Skeletal muscle satellite cell (primary cell): ENCODE measurements around the gene COASY.

Source experiments
- H3K27me3 ChIP-seq: 2 replicates; pipeline ENCODE4 v1.7.0; 2013; ENCODE audit warnings: low read length; ENCODE audit not compliant: control insufficient read depth, insufficient read depth
- H3K36me3 ChIP-seq: 2 replicates; pipeline ENCODE4 v1.7.0; 2013; ENCODE audit warnings: mild to moderate bottlenecking, control low read depth, low read length; ENCODE audit not compliant: insufficient read depth
- H3K4me1 ChIP-seq: 2 replicates; pipeline ENCODE4 v1.7.0; 2013; ENCODE audit warnings: low read length; ENCODE audit not compliant: control insufficient read depth, insufficient read depth
- H3K4me2 ChIP-seq: 2 replicates; pipeline ENCODE4 v1.7.0; 2013; ENCODE audit warnings: mild to moderate bottlenecking, low read length
- H3K4me3 ChIP-seq: 2 replicates; pipeline ENCODE4 v1.7.0; 2013; ENCODE audit warnings: low read length
- H3K9ac ChIP-seq: 2 replicates; pipeline ENCODE4 v1.7.0; 2013; ENCODE audit warnings: mild to moderate bottlenecking, low read depth, low read length, moderate library complexity
- H3K9me3 ChIP-seq: replicated peaks from 2 replicates; pipeline ENCODE4 v1.7.0; 2013; ENCODE audit warnings: mild to moderate bottlenecking, control low read depth, low read length

Gene COASY

DNA sequence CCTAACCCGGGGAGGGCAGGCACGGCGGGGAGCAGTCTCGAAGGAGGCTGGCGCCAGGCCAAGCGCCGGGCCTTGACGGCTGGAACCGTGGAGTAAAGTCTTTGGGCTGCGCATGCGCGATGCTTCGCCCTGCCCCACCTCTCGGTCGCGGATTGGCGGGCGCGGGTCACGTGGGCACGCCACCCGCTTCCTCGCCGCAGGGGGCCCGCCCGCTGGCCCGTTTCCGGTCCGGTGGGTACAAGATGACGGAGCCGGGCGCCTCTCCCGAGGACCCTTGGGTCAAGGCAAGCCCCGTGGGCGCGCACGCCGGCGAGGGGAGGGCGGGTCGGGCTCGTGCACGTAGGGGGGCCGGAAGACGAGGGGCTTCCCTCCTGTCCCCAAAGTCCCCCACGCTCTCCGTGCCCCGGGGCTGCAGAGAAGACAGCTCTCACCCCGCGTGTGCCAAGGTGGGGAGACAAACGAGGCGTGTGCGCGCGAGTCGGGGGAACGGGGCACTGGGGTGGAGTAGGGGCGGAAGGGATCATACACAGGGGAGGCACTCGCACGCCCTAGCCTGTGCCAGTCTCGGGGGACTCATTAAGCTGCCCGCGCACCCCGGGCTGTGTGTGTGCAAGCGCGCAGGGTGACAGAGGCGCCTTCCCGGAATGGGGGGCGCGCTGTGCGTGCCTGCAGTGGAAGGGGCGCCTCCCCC, 5.1 kb downstream of the COASY start, which contains the start of gene MLX:
MLX (plus strand) TSS at position 218 of the 691 bp plus-strand sequence; CDS start at position 243, 25 bp downstream.
- Histone ChIP-seq H3K4me3 (peak within 1 kb of the TSS; percentile 92), H3K36me3 (peaks cover 63% of the 10 kb centered on the region), H3K9ac (peak within 1 kb of the TSS; percentile 89), H3K4me2 (peak within 1 kb of the TSS; percentile 94), H3K9me3 (no peaks in the 10 kb centered on the region), H3K27me3 (no peaks in the 10 kb centered on the region), H3K4me1 (peaks cover 41% of the 10 kb centered on the region)

DNA sequence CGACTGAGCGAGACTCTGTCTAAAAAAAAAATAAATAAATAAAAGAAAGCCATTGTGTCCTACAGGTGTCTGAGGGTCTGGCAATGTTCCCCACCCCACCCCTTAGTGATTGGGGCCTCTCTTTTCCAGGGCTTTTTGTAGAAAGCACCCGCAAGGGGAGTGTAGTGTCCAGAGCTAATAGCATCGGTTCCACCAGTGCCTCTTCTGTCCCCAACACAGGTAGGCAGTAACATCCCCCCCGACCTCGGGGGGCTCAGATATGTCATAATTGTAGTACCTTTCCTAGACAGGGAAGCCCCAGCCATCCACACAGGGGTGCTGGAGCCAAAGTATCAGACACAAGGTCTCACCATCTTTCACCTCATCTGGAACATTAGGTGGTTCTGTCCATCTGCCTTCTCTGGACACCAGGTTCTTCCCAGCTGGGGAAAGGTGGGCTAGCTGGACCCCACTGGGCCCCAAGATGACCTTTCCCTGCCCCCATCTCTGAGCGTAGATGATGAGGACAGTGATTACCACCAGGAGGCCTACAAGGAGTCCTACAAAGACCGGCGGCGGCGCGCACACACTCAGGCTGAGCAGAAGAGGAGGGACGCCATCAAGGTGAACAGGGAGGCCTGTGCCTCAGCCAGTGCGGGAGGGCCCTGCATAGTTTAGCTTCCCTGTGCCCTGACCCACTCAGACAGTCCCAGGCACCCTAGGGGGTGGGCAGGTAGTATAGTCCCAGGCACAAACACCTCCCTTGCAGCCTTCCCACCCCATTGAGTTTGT, 6.6 kb downstream of the COASY start:
- Histone ChIP-seq H3K4me3 (no peak overlapping the region), H3K27me3 (no peaks in the 10 kb centered on the region), H3K36me3 (peaks cover 78% of the 10 kb centered on the region), H3K4me1 (peaks cover 34% of the 10 kb centered on the region), H3K9me3 (no peaks in the 10 kb centered on the region), H3K4me2 (peak overlapping the region; percentile 46), H3K9ac (no peak overlapping the region)

DNA sequence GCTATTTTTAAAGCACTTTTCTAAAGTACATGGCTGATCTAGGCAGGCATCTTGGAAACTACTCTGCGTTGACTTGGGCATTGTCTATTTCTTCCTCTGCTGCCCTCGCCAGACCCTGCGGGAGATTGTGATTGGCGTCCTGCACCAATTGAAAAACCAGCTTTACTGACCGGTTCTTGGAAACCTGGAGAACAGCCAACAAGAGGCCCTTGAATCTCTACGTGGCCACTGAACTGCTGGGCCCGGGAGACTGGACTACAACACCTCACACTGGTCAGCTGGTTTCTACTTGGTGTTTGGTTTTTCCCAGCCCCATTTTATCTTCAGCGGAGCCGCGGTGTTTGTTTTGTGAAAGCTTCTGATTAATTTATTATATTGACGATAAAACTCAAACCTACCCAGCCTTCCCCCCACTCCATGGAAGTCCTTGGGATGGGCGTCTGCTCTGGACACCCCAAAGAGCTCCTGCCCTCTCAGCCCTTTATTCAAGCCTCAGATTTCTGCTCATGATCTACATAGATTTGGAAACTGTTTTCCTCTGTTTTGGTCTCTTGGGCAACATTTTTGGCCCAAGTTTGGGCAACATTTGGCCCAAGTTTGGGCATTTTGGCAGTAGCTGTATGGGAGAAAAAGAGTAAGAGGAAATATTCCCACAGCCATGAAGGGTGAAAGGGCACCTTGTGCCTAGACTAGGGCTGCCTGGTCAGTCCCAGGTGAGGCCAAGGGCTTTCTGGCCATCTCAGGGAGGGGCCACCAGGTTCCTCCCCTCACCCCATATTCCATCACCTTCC, 9.7 kb downstream of the COASY start:
- no peak overlapping the region for H3K4me2 ChIP-seq
- peaks cover 67% of the 10 kb centered on the region for H3K36me3 ChIP-seq
- H3K4me1 ChIP-seq, result peaks cover 32% of the 10 kb centered on the region
- H3K4me3 ChIP-seq, result no peak overlapping the region
- no peaks in the 10 kb centered on the region for H3K9me3 ChIP-seq
- no peaks in the 10 kb centered on the region for H3K27me3 ChIP-seq
- H3K9ac ChIP-seq, result no peak overlapping the region

DNA sequence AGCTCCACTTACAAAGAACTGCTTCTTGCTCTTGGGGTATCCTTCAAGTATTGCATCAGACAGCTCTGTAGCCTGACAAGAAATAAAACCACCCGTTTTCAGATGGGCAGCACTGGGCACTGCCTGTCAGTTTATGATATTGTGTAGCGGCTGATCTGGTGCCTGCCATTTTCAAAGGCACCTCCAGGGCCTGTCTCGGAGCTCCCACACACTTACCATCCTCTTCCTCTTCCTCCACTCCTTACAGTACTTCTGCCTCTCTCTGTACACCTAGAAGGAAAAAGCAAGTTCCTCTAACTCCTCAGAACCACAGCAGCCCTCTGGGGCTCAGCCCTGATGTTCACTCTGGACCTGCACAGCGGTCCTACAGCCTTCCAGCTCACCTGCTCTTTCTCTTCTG, 11.1 kb downstream of the COASY start:
- no peaks in the 10 kb centered on the region for H3K9me3 ChIP-seq
- no peak overlapping the region for H3K4me2 ChIP-seq
- no peak overlapping the region for H3K9ac ChIP-seq
- H3K4me1 ChIP-seq, result peaks cover 26% of the 10 kb centered on the region
- no peak overlapping the region for H3K4me3 ChIP-seq
- H3K36me3 ChIP-seq, result peaks cover 67% of the 10 kb centered on the region
- H3K27me3 ChIP-seq, result no peaks in the 10 kb centered on the region

DNA sequence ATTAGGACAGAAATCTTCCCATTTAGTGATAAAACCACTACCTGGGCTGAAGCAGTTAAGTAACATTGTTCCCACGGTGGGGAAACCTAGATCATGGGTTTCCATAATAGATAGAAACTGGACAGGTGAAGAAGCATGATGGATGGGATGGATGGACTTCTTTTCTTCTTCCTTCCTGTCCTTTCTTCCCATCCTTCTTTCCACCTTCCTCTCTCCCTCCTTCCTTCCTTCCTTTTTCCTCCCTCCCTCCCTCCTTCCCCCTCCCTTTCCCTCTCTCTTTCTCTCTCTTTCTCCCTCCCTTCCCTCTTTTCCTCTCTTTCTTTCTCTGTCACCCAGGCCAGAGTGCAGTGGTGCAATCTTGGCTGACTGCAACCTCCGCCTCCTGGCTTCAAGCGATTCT, 12.5 kb downstream of the COASY start:
- no peak overlapping the region for H3K9ac ChIP-seq
- no peak overlapping the region for H3K4me3 ChIP-seq
- no peaks in the 10 kb centered on the region for H3K27me3 ChIP-seq
- H3K4me2 ChIP-seq, result no peak overlapping the region
- H3K9me3 ChIP-seq, result no peaks in the 10 kb centered on the region
- peaks cover 22% of the 10 kb centered on the region for H3K4me1 ChIP-seq
- H3K36me3 ChIP-seq, result peaks cover 54% of the 10 kb centered on the region

DNA sequence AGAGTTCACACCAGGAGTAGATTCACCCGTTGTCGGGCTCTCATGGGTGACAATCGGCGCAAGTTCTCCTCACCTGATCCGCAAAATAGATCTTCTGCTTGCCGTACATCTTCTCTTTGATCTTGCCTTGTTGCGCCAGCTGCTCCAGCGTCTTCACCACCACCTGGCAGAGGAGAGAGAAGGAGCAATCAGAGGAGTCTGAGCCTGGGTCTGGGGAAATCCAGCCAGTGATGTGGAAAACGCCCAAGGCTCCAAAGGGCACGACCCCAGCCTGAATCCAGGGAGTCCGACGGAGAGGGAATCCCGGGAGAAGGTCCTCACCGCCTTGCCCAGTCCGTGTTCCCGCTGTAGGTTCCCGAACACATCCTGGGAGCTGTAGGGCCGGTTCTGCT, 15.2 kb downstream of the COASY start:
- Histone ChIP-seq H3K4me2 (peak overlapping the region; percentile 93), H3K9me3 (no peaks in the 10 kb centered on the region), H3K4me1 (peaks cover 16% of the 10 kb centered on the region), H3K27me3 (no peaks in the 10 kb centered on the region), H3K36me3 (peaks cover 46% of the 10 kb centered on the region), H3K4me3 (peak overlapping the region; percentile 77), H3K9ac (peak overlapping the region; percentile 92)

DNA sequence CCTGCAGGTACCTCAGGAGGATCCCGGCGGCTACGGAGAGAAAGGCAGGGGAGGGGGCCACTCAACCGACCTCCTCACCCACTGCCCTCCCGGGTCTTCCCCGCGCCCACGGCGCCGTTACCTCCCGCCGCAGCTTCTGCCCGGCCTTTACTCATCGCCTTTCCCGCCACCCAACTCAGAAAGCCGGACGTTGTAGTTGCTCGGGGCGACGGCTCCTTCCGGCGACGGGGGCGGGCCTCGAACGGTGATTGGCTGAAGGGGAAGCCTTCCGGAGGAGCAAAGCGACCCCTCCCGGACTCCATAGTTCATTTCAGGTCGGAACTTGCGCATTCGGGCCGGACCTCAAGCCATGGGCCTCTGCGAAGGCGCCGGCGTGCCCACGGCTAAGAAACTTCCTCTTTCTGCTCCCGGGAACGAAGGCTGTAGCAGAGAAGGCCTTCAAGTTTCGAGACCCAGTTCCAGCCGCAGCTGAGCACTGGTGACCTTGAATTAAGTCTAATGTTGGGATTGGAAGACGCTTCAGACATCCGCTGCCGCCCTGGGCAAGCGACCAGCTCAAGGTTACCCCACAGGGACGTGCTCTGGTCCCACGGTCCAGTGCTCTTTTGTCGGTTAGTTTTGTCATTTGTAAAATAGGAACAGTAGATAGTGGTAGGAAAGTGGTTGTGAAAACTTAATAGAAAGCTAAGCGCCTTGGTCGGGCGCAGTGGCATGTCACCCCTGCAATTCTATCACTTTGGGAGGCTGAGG, 15.8 kb downstream of the COASY start, which contains the start of gene PSMC3IP:
PSMC3IP (minus strand) TSS at position 198 of the 750 bp plus-strand sequence; CDS start at position 155, 43 bp downstream.
- Histone ChIP-seq H3K36me3 (peaks cover 46% of the 10 kb centered on the region), H3K4me1 (peaks cover 16% of the 10 kb centered on the region), H3K9ac (peak within 1 kb of the TSS; percentile 92), H3K9me3 (no peaks in the 10 kb centered on the region), H3K4me3 (peak within 1 kb of the TSS; percentile 77), H3K4me2 (peak within 1 kb of the TSS; percentile 93), H3K27me3 (no peaks in the 10 kb centered on the region)

DNA sequence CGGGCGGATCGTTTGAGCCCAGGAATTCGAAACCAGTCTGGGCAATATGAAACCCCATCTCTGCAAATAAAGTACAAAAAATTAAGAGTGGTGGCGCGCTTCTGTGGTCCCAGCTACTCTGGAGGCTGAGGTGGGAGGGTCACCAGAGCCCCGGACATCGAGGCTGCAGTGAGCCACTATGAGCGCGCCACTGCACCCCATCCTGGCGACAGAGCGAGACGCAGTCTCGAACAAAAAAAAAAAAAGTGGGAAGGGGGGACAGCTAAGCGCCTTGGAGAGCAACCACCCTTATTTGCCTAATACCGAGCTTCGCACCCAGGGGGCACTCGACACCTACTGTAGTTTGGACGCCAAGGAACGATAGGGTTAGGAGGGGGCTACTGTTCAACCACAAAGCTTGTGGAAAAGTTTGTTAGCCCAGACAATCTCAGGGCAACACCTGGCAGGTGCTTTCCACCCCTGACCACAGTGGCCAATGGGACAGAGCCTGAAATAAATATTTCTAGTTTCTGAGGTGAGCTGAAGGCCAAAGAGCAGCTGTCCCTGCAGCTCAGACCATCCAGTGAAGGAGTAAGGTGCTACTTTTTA, 16.4 kb downstream of the COASY start:
- peaks cover 16% of the 10 kb centered on the region for H3K4me1 ChIP-seq
- H3K27me3 ChIP-seq, result no peaks in the 10 kb centered on the region
- H3K4me2 ChIP-seq, result peak overlapping the region; percentile 93
- H3K4me3 ChIP-seq, result peak overlapping the region; percentile 77
- H3K9me3 ChIP-seq, result no peaks in the 10 kb centered on the region
- peaks cover 46% of the 10 kb centered on the region for H3K36me3 ChIP-seq
- H3K9ac ChIP-seq, result peak overlapping the region; percentile 92

DNA sequence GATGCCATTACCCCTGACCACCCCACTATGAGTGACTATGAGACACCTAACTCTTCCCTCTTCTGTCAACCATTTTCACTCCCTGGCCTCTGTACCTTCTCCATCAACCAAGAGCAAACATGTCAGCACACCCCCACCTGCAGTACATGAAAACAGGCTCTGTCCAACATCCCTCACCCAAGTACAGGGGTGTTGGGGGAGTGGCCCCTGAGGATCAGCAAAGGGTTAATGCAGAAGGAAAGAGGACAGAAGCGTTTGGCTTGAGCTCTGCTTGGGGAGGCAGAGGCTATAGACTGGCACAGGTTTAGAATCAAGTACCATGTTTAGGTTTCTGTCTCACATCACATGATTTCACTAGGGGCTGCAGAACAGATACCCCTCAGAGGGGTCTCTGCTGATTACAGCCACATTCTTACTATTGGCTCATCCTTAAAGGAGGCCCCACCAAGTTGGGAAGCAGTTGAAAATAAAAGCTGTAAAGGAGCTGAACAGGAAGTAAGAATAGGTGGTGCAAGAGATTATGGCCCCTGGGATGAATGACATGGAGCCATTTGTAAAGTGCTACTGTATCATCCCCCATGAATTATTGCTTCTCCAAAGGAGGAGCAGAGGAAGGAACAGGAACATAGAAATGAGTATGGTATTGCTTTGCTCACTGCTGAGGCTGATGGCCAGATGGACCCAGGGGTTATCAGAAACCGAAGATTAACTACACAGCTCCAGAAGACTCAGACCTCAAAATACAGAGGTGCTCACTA, 18.0 kb downstream of the COASY start:
- no peaks in the 10 kb centered on the region for H3K27me3 ChIP-seq
- no peak overlapping the region for H3K4me2 ChIP-seq
- no peak overlapping the region for H3K9ac ChIP-seq
- H3K4me3 ChIP-seq, result no peak overlapping the region
- no peaks in the 10 kb centered on the region for H3K9me3 ChIP-seq
- peaks cover 14% of the 10 kb centered on the region for H3K4me1 ChIP-seq
- H3K36me3 ChIP-seq, result peaks cover 48% of the 10 kb centered on the region

DNA sequence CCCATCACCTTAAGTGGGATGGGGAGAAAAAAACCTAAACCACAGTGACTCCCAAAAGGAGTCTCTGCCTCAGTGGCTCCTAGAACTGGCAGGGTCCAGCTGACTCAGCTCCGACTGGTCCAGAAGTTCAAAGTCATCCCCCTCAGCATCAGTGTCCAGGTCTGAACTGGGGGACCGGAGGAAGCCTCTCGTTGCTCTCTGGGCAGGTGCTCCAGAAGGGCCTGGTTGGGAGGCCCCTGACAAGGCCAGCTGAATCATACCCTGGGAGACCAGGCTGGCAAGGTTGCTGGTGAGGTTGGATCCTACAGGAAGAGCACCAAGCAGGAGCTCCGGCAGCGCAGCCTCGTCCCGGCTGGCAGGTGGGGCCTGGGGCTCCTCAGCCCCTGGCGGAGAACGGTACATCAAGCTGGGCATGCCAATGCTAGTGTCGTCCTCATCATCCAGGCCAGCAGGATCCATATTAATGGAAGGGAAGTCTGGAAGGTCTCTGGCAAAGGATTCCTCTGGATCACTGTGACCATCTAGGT, 19.9 kb downstream of the COASY start:
- Histone ChIP-seq H3K36me3 (peaks cover 61% of the 10 kb centered on the region), H3K4me3 (no peak overlapping the region), H3K27me3 (no peaks in the 10 kb centered on the region)

More for the DNA sequence above, 19.9 kb downstream of the COASY start:
- Histone ChIP-seq H3K9me3 (no peaks in the 10 kb centered on the region), H3K9ac (no peak overlapping the region), H3K4me2 (no peak overlapping the region), H3K4me1 (peaks cover 5% of the 10 kb centered on the region)
